Esophagus squamous epithelium (tissue), 5 donors: ENCODE measurements around the gene FNBP1L. TPM values are rescaled to one million over a fixed set of nuclear protein-coding genes. Genes with fewer than 3 reads are reported as not detected.

Source experiments
- DNase-seq: peaks from one replicate; lab custom pipeline; 2025; lab: John Stamatoyannopoulos, UW
- H3K27ac ChIP-seq, 4 donors: fragments of 200-600 bp; sonication (generic); one replicate each; pipeline ENCODE4 v1.5.1; 2016 to 2019; ENCODE audit warnings: mild to moderate bottlenecking in 1 of 4
- H3K27me3 ChIP-seq, 4 donors: fragments of 200-600 bp; sonication (generic); 1 replicate in 3 of 4; 2 replicates in 1 of 4; pipeline versions ENCODE4 v1.5.1 to v1.6.0; 2017 to 2021; ENCODE audit warnings: antibody characterized with exemption in 1 of 4
- H3K36me3 ChIP-seq, 3 donors: fragments of 200-600 bp; sonication (generic); one replicate each; pipeline ENCODE4 v1.5.1; 2016 to 2019
- H3K4me1 ChIP-seq, 3 donors: fragments of 200-600 bp; sonication (generic); one replicate each; pipeline ENCODE4 v1.5.1; 2017 to 2019
- H3K4me3 ChIP-seq, 4 donors: fragments of 200-600 bp; sonication (generic); 1 replicate in 3 of 4; 2 replicates in 1 of 4; pipeline ENCODE4 v1.5.1; 2016 to 2019; ENCODE audit warnings: mild to moderate bottlenecking in 2 of 4, moderate library complexity in 1 of 4
- H3K9me3 ChIP-seq, 3 donors: fragments of 200-600 bp; sonication (generic); one replicate each; pipeline ENCODE4 v1.5.1; 2016 to 2019
- POLR2A ChIP-seq, 4 donors: fragments of 450-650 bp; IDR thresholded peaks; one replicate each; pipeline ENCODE4 v1.6.1; 2017; ENCODE audit warnings: antibody characterized with exemption in 4 of 4, mild to moderate bottlenecking in 4 of 4, moderate library complexity in 3 of 4
- WGBS, 2 donors: methylation state at CpG; one replicate each; pipeline ENCODE4 v1.1.5; 2018; 5-methylcytosine and 5-hydroxymethylcytosine counted together
- intact Hi-C: fragments of 100-400 bp; cut with DNase I; formaldehyde crosslinking; loops from one replicate; pipeline ENCODE4 v1.15.0; 2022
- small RNA-seq, 4 donors: library from RNA; depleted of rRNA; stranded (forward); fragments of <200 nt; gene quantifications; one replicate each; pipeline ENCODE3, GENCODE V24; 2016
- total RNA-seq, 4 donors: library from RNA; depleted of rRNA; stranded (reverse); fragments of >200 nt; gene quantifications; one replicate each; pipeline ENCODE4 v1.1.0, GENCODE V29; 2016
- donor health status: DM: yes; HTN: yes; CAD: no.

The FNBP1L gene
- total RNA-seq, 4 donors from 2014 or later, result 7.5 to 14.2 (median 9.0) TPM

DNA sequence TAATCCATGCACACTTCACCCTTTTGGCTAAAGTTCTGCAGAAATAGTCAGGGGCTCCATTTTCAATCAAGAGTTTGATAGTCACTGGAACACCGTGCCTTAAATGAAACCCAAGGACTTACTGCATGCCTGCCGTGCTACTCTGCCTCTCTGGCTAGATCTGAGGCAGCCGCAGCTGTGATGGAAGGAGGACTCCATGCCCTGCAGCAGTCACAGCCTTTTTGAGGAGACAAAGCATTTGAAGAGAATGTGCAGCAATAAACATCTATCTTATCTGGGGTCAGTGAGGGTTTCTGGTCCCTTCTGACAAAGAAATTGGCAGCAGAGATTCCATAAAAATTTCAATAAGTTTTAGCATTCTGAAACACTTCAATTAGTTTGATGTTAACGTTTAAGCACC lies 155.7 kb downstream of the FNBP1L start:
- Histone ChIP-seq H3K36me3 (no peaks in the 10 kb centered on the region), H3K27me3 (no peaks in the 10 kb centered on the region), H3K4me3 (no peak overlapping the region), H3K4me1 (peaks cover 0 to 36% (median 9%) of the 10 kb centered on the region in 3 donors), H3K27ac (no peak overlapping the region), H3K9me3 (no peaks in the 10 kb centered on the region)
- DNase-seq, result no peak
- no peak for TF ChIP-seq POLR2A (IDR thresholded peaks at IDR 0.05)
- 82 to 93% methylated on average over 1 to 4 of the region's 4 CpGs for WGBS, 2 donors
- intact Hi-C loops, result no loop called here

Small RNA genes within 50 kb of the gene (small RNA-seq; reads per million reads assigned to genes)
- gene RNA5SP53, result 0 reads per million in 4 donors

Other genes with a start within 250 kb of the FNBP1L start
- 10 to 100 TPM; 22.1 to 44.9 (median 37.8) TPM for gene DR1, start 102.2 kb upstream of the FNBP1L start, total RNA-seq
- 10 to 100 TPM in 1 of 4 donors, 1 to 10 TPM in 3; 6.9 to 17.5 (median 9.4) TPM for gene BCAR3, start 233.7 kb downstream of the FNBP1L start, total RNA-seq